ENCODE results near the gene USP24.

Gene USP24

GRCh38 chr1:55150880-55151588 is 64.1 kb downstream of the USP24 start:
- H3K27me3 ChIP-seq (ENCODE audit: control insufficient read depth, low read length): no peaks in the 10 kb centered on the region
- H3K27ac ChIP-seq (ENCODE audit: low read depth, low read length): no peak overlapping the region
- no peaks in the 10 kb centered on the region for H3K4me1 ChIP-seq (ENCODE audit: control insufficient read depth, low read length)
- H3K9me3 ChIP-seq (ENCODE audit: control insufficient read depth, insufficient read depth, low read length): no peaks in the 10 kb centered on the region
- H3K4me3 ChIP-seq (ENCODE audit: low read length): no peak overlapping the region
- no peak overlapping the region for H3K4me2 ChIP-seq (ENCODE audit: low read length)
- H3K9me2 ChIP-seq (replicated peaks; ENCODE audit: control insufficient read depth, low read length): no peaks in the 10 kb centered on the region
- no peaks in the 10 kb centered on the region for H3K79me2 ChIP-seq (ENCODE audit: control insufficient read depth, low read length)
- H3K36me3 ChIP-seq (ENCODE audit: control insufficient read depth, low read length): peaks cover 78% of the 10 kb centered on the region
- TF ChIP-seq, protein P1, sequence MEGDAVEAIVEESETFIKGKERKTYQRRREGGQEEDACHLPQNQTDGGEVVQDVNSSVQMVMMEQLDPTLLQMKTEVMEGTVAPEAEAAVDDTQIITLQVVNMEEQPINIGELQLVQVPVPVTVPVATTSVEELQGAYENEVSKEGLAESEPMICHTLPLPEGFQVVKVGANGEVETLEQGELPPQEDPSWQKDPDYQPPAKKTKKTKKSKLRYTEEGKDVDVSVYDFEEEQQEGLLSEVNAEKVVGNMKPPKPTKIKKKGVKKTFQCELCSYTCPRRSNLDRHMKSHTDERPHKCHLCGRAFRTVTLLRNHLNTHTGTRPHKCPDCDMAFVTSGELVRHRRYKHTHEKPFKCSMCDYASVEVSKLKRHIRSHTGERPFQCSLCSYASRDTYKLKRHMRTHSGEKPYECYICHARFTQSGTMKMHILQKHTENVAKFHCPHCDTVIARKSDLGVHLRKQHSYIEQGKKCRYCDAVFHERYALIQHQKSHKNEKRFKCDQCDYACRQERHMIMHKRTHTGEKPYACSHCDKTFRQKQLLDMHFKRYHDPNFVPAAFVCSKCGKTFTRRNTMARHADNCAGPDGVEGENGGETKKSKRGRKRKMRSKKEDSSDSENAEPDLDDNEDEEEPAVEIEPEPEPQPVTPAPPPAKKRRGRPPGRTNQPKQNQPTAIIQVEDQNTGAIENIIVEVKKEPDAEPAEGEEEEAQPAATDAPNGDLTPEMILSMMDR (IDR thresholded peaks at IDR 0.05; ENCODE audit: low read depth, low read length, poor library complexity, severe bottlenecking): no peak
- no peak for TF ChIP-seq EZH2phosphoT487 (IDR thresholded peaks at IDR 0.05; ENCODE audit: borderline replicate concordance, low read length)
- no peaks in the 10 kb centered on the region for H4K20me1 ChIP-seq (ENCODE audit: control insufficient read depth, insufficient read depth, low read depth, low read length)
- H3F3A ChIP-seq (ENCODE audit: control insufficient read depth, insufficient read depth): no peaks in the 10 kb centered on the region; the same call in 1 of the 2 replicates

GRCh38 chr1:55148676-55149075 is 66.5 kb downstream of the USP24 start:
- no peaks in the 10 kb centered on the region for H3K27me3 ChIP-seq (ENCODE audit: control insufficient read depth, low read length)
- no peaks in the 10 kb centered on the region for H4K20me1 ChIP-seq (ENCODE audit: control insufficient read depth, insufficient read depth, low read depth, low read length)
- no peaks in the 10 kb centered on the region for H3K4me1 ChIP-seq (ENCODE audit: control insufficient read depth, low read length)
- no peak overlapping the region for H3K27ac ChIP-seq (ENCODE audit: low read depth, low read length)
- H3K36me3 ChIP-seq (ENCODE audit: control insufficient read depth, low read length): peaks cover 77% of the 10 kb centered on the region
- no peaks in the 10 kb centered on the region for H3K79me2 ChIP-seq (ENCODE audit: control insufficient read depth, low read length)
- no peak overlapping the region for H3K4me2 ChIP-seq (ENCODE audit: low read length)
- H3K4me3 ChIP-seq (ENCODE audit: low read length): no peak overlapping the region
- H3F3A ChIP-seq (ENCODE audit: control insufficient read depth, insufficient read depth): no peaks in the 10 kb centered on the region; the same call in 1 of the 2 replicates
- H3K9me3 ChIP-seq (ENCODE audit: control insufficient read depth, insufficient read depth, low read length): no peaks in the 10 kb centered on the region
- TF ChIP-seq, protein P1 (IDR thresholded peaks at IDR 0.05; ENCODE audit: low read depth, low read length, poor library complexity, severe bottlenecking): no peak
- no peaks in the 10 kb centered on the region for H3K9me2 ChIP-seq (replicated peaks; ENCODE audit: control insufficient read depth, low read length)

GRCh38 chr1:55147524-55147923 is 67.6 kb downstream of the USP24 start:
- Histone ChIP-seq H3F3A (ENCODE audit: control insufficient read depth, insufficient read depth) (peaks cover 2% of the 10 kb centered on the region), H3K9me3 (ENCODE audit: control insufficient read depth, insufficient read depth, low read length) (no peaks in the 10 kb centered on the region), H3K36me3 (ENCODE audit: control insufficient read depth, low read length) (peaks cover 79% of the 10 kb centered on the region), H3K79me2 (ENCODE audit: control insufficient read depth, low read length) (no peaks in the 10 kb centered on the region), H3K4me2 (ENCODE audit: low read length) (no peak overlapping the region), H4K20me1 (ENCODE audit: control insufficient read depth, insufficient read depth, low read depth, low read length) (no peaks in the 10 kb centered on the region), H3K27me3 (ENCODE audit: control insufficient read depth, low read length) (no peaks in the 10 kb centered on the region), H3K27ac (ENCODE audit: low read depth, low read length) (no peak overlapping the region), H3K9me2 (replicated peaks; ENCODE audit: control insufficient read depth, low read length) (no peaks in the 10 kb centered on the region), H3K4me3 (ENCODE audit: low read length) (no peak overlapping the region), H3K4me1 (ENCODE audit: control insufficient read depth, low read length) (no peaks in the 10 kb centered on the region)
- TF ChIP-seq, protein P1 (IDR thresholded peaks at IDR 0.05; ENCODE audit: low read depth, low read length, poor library complexity, severe bottlenecking): no peak
- TF ChIP-seq EZH2phosphoT487 (IDR thresholded peaks at IDR 0.05; ENCODE audit: borderline replicate concordance, low read length): no peak

Measured in DOHH2 (cell line).